ENCODE results near the gene PPIA.
A peak's percentile ranks its signal among the peaks of the same experiment; 100 is the strongest.

Gene PPIA

DNA sequence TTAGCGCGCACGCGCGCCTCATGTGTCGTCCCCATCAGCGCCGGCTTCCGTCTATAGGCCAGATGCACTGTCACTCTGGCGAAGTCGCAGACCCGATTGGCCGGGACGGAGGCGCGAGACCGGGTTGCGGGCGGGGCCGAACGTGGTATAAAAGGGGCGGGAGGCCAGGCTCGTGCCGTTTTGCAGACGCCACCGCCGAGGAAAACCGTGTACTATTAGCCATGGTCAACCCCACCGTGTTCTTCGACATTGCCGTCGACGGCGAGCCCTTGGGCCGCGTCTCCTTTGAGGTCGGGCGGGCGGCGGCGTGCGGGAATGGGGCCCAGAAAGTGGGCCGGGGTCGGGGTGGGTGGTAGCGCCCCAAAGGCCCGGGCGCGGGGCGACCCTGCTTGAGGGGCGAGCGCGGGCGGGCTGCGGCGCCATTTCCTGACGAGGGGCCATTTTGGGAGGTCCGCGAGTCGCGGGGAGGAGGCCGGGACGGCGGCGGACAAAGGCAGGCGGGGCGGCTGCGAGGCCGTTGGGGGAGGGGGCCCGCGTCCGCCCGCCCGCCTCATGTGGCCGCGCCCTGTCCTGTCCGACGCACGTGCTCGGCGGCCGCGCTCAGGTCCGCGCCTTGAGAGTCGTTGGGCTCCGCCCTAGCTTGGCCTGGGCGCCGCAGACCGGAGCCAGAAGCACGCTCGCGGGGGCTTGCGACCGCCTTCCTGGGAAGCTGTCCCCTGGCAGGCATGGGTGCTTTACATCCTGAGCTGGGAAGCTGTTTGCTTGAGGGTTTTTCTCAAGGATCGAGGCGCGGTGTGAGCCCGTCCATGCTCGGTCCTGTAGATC, at the start of gene PPIA:
Gene PPIA (plus strand): TSS at position 178 of the 825 bp plus-strand sequence. CDS start 44 bp downstream, at position 222.
- peak; percentile 88 for DNase-seq

DNA sequence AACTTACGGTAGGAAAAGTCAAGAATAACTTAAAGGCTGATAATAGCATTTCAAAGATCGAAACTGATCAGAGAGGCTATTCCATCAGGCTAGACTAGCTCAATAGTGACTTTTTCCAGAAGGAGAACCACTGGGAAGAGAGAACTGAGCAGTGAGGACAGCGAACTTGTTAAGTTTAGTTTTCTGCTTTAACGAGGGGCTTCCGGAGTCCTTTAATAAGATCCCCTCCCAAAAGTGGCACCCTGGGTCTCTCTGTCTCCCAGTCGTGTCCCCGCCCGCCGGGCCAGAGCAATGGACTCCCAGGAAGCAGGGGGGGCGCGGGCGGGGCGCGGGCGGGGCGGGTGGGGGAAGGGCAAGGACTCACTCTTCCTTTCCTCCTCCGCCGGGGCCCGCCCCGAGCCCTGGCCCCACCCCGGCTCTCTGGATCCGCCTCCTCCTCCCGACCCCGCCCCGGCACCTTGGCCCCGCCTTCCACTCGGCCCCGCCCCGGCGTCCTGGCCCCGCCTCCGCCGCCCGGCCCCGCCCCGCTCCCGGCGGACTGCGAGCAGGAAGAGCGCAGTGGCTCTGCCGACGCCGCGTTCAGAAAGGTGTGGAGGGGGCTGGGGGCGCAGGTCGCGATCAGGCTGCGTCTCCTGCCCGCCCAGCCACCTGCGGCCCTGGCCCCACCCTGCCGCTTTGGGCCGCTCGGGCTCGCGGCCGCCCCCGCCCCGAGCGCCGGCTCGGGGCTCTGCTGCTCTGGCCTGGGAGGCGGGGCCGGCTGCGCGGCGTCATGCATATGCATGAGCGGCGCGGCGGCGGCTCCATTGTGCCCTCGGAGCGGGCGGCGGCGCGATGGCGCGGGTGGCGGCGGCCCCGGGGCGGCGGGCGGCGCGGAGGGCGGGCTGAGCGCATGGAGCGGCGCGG, 48.2 kb upstream of the PPIA start, which contains the start of gene ZMIZ2:
Gene ZMIZ2 (plus strand): TSS at position 803 of the 903 bp plus-strand sequence. CDS start 7,403 bp downstream, outside the sequence.
- DNase-seq: peak; percentile 79

DNA sequence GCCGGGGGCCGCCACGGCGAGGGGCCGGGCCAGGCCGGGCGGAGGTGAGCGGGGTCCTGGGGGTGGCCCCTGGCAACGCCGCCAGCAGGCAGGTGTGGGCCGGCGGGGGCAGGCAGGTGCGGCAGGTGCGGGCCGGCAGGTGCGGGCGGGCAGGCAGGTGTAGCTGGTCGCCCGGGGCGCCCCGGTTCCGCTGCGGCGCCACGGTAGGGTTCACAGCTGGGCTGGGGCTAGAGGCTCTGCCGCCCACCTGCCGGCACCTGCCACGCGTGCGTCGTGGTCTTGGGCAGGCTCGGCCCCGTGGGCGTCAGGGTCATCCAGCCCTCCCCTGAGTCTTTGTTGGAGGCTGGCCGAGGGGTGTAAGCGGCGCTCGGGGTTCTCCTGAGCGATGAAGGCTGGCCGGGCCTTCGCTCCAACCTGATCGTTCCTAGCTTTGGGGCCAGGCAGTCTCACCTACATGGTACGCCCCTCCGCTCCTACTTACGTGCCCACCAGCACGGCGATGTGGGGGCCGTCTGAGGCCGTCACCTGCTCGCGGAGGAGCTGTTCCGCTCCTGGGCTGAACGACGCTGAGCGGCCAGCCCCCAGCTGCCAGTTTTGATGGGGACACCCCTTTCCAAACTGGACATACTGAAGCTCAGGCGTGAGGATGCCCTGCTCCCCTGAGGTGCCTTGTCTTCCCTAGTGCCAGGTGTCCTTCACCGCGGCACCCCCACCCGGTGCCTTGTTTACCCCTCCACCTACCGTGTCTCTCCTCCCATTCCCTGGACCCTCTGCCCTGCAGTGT, 47.3 kb upstream of the PPIA start:
- DNase-seq: no peak

DNA sequence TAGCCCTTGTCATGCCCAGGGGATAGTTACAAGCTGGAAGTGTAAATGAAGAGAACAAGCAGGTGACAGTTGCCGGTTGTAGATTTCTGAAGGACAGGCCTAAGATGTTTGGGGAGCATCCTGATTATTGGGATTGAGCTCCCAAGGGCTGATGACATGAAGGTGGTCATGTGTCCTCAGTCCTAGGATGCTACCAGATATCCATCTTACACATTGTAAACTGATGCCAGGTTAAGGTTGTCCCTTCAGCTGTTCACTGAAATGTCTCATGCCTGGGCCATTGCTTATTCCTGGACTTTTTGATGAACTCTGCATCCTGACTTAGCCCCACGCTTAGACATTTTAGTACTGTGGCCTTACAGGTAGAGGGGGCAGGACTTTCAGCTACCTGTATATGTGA, 46.5 kb upstream of the PPIA start:
- DNase-seq: no peak

DNA sequence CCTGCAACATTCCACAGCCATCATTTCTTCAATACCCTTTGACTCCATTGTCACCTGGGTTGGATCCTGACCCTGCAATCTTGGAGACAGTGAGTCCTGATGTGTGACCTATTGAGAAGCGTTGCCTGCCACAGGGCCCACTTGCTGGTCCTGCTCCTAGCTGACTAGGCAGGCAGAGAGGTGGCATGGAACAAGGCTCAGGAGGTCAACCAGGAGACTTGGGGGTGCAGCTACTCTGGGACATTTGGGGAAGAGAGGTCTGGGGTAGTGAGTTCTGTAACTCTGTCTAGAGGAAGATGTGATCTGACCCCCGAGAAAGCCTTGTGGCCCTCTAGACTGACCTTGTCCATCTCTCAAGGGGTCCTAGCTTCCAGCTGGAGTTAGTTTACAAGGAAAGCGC, 46.1 kb upstream of the PPIA start:
- DNase-seq: no peak

DNA sequence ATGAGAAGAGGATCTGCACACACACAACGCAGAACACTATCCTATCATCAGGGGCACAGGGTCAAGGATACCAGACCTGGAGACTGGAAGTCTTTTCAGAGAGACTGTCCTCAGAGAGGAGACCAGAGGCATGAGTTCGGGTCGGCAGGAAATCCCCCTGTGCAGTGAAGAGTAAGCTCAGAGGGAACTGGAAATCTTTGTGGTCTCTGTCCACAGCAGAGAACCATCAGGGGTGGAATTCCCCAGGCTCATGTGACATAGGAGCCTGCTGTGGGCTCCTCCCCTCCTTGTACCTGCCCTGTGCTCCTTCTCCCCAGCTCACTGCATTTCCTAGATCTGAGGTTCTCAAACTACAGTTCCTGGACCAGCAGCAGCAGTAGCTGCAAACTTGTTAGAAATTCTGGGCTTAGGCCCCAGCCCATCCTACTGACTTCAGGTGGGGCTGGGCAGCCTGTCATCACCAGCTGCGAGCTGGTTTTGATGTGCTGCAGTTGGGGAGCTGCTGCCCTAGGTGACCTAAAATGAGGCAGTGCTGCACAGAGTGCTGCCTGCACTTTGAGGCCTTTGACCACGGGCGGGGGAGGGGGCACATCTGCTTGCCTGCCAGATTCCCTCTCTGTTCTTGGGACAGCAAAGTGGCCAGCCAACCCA, 45.4 kb upstream of the PPIA start:
- no peak for DNase-seq

DNA sequence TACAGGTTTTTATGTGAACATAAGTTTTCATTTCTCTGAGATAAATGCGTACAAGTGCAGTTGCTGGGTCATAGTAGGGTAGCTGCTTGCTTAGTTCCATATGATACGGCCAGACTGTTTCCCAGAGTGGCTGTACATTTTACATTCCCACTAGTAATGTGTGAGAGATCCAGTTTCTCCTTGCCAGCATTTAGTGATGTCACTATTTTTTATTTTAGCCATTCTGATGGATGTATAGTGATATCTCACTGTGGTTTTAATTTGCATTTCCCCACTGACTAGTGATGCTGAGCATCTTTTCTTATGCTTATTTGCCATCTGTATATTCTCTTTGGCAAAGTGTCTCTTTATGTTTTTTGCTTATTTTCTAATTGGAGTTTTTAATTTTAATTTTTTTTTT, 43.7 kb upstream of the PPIA start:
- no peak for DNase-seq

DNA sequence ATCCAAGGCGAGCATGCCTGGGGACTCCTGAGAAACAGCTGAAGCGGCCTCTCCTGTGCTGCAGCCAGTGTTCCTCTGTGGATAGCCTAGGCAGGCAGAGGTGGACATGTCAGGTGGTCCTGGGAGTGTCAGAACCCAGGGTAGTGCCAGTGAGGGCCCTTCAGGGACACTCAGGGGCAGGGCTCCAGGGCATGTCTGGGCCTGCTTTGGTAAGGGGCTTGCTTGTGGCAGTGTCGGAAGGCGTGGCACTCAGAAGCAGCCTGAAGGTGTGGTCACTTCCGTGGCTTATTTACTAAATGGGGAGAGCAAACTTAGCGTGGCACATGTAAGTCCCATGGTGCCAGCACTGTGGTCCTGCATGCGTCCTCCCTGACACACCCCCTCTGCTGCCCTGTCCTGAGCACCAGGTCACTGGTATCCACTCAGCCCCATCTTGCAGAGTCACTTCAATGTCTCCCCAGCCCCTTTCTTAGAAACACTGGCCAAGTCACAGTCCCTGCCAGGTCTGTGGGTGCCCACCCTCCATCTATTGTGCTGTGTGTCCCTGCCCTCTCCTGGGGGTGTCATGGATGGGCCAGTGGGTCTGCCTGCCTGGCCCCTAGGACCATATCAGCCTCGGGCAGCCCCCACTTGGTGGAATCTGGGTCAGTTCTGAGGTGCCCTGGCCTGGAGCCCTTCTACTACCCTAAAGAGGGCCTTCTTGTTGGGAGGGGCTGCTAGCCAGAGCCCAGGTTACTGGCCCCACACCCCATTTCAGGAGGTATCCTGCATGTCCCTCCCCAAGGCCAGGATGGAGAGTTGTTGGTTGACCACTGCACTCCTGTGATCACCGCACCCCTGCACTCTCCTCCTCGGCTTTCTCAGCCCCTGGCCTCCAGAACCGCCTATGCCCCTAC, 41.4 kb upstream of the PPIA start:
- DNase-seq: no peak

DNA sequence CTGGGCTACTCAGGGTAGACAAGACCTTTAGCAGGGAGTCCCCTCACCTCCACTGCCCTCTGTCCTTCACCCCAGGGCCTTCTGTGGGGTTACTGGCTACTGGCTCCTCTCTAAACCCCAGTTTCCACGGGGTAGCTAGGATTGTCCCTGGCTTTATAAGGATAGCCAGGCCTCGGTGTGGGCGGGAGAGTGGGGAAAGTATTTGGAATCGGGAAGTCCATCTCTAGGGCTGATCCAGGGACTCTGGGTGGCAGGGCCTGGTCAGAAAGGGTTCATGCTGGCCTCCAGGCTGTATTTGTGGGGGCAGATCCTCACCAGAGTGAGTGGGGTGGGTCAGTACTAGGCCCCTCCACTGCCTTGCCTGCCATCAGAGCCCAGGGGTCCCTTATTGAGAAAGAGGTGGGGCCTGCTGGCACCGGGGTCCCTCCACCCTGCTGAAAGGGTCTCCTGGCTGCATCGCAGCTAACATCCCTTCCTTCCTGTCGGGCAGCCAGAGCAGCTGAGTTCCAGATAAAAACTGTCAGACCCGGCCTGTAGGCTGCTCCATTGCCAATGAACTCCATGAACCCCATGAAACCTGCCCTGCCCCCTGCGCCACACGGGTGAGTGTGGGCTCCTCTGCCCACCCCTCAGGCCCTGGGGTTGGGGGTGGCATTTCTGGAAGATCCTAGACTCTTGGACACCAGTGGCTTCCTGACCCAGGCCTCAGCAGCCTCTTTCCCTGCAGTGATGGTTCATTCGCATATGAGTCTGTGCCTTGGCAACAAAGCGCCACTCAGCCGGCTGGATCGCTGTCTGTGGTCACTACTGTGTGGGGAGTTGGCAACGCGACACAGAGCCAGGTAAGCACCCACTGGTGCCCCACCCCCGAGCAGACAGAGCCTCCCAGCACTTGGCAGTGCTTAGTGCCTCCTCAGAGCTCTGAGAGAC, 40.5 kb upstream of the PPIA start:
- DNase-seq: no peak

DNA sequence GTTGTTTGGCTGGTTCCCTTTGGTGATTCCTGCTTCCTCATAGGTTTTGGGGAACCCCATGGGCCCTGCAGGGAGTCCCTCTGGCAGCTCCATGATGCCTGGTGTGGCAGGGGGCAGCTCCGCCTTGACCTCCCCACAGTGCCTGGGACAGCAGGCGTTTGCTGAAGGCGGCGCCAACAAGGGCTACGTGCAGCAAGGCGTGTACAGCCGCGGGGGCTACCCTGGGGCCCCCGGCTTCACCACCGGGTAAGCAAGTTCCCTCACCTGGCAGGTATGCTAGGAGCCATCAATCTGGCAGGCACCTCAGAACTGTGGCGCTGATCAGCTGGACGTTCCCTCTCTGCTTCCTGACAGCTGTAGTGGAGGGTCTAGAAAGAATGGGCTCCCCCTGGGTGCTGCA, 39.6 kb upstream of the PPIA start:
- DNase-seq: no peak

DNA sequence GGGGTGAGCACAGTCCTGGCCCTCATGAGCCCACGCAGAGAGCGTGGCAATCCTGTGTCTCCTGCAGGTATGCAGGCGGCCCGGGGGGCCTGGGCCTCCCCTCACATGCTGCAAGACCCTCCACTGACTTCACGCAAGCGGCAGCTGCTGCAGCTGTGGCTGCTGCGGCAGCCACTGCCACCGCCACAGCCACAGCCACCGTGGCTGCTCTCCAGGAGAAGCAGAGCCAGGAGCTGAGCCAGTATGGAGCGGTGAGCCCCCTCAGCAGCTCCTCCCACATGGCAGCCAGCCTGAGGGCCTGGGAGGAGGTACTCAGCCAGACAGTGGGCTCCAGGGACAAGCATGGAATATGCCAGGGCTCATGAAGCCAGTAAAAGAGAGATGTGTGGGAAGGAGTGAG, 39.2 kb upstream of the PPIA start:
- DNase-seq: no peak

DNA sequence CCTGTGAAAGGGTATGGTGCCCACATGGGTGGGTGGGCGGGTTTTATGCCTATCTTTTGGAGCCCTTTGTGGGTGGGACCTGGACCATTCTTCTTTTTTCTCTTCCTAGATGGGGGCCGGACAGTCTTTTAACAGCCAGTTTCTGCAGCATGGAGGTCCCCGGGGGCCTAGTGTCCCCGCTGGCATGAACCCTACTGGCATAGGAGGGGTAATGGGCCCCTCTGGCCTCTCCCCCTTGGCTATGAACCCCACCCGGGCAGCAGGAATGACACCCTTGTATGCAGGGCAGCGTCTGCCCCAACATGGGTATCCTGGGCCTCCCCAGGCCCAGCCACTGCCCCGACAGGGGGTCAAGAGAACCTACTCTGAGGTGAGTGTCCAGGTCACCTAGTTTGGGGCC, 38.7 kb upstream of the PPIA start:
- no peak for DNase-seq

DNA sequence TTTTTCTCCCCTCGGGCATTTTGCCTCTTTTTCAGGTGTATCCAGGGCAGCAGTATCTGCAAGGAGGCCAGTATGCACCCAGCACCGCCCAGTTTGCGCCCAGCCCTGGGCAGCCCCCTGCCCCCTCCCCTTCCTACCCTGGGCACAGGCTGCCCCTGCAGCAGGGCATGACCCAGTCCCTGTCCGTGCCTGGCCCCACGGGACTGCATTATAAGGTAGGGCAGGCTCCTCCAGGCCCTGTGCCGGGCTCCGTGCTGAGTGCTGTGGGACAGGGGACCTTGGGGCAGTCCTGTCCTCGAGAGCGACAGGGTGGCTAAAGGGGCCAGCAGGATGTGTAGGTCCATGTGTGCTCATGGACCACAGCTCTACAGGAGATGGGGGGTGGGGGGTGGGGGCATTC, 37.2 kb upstream of the PPIA start:
- no peak for DNase-seq

DNA sequence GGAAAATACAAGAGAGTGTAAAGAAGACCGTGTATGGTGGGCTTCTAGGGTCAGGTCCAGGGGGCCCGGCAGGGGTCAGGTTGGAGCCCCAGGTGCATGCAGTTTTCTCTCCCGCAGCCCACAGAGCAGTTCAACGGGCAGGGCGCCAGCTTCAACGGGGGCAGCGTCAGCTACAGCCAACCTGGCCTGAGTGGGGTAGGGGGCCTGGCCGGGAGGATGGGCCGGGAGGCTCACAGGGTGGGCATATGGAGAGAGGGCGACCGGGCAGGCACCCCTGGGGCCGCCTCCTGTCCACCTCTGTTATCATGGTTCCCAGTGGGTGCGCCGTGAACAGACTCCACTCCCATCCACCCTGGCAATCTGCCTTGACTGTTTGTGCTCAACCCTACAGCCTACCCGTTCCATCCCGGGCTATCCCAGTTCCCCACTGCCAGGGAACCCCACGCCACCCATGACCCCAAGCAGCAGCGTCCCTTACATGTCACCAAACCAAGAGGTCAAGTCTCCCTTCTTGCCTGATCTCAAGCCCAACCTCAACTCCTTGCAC, 36.4 kb upstream of the PPIA start:
- no peak for DNase-seq

DNA sequence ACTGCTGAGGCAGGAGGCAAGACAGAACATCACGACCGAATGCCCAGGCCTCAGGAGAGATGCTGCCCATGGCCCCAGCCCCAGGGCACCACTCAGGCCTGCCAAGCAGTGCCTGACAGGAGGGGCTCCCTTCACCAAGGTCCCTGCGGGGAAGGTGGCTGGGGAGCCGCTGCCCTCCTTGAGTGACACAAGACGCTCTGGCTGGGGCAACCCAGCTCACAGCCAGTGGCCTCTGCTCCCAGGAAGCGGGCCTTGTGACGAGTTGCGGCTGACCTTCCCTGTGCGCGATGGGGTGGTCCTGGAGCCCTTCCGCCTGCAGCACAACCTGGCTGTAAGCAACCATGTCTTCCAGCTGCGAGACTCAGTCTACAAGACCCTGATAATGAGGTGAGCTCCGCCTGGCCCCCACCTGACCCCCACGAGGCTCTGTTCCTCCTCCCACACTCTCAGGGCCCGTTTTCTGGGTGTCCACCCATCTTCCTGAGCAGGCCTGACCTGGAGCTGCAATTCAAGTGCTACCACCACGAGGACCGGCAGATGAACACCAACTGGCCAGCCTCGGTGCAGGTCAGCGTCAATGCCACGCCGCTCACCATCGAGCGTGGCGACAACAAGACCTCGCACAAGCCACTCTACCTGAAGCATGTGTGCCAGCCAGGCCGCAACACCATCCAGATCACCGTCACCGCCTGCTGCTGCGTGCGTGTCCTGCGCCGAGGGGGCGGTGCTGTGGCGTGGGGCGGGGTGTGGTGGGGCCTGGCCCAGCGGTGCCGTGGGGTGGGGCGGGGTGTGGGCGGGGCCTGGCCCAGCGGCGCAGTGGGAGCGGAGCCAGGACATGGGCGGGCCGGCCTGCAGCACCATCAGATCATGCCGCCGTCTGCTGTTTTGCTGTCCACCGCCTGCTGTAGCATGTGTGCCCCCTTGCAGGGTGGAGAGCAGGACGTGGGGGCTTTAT, 35.0 kb upstream of the PPIA start:
- DNase-seq: no peak

DNA sequence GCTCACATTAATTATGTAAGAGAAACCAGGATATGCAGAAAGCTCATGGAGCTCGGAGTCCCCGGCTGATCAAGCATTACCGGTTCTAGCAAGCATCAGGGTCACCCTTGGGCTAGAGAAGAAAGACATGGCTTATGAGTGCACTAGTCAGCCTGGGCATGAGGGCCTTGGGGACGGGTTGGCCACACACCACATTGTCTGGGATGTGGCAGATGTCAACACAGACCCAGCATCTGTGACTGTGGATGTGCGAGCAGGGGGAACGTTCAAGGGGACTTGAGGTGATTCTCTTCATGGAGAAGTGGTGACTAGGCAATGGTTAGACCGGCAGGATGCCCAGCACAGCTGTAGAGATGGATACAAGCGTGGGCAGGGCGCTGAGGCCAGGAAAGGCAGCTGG, 34.2 kb upstream of the PPIA start:
- DNase-seq: no peak

DNA sequence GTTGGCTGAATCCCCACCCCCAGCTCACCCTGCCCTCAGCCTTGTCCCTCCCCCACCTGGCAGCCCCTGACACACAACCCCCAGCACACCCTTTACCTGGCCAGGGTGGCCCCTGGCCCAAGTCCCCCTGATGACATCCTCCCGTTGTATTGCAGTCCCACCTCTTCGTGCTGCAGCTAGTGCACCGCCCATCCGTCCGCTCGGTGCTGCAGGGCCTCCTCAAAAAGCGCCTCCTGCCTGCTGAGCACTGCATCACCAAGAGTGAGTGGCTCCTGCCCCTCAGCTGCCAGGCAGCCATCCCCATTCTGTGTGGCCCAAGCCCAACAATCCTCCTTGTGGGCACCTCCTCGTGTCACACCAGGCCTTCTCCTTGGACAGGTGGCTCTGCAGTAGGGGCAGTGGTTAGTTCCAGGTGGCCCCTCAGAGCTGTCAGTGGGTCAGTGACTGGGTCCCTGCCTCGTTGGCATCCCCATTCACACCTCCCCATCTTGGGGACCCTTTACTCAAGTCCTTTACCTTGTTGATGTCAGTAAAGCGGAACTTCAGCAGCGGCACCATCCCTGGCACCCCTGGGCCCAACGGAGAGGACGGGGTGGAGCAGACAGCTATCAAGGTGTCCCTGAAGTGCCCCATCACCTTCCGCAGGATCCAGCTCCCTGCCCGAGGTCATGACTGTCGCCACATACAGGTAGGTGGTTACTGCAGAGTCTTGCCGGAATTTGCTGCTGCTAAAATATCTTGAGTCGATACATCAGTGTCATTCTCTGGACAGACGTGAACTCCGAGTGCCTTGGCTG, 33.6 kb upstream of the PPIA start:
- DNase-seq: no peak

DNA sequence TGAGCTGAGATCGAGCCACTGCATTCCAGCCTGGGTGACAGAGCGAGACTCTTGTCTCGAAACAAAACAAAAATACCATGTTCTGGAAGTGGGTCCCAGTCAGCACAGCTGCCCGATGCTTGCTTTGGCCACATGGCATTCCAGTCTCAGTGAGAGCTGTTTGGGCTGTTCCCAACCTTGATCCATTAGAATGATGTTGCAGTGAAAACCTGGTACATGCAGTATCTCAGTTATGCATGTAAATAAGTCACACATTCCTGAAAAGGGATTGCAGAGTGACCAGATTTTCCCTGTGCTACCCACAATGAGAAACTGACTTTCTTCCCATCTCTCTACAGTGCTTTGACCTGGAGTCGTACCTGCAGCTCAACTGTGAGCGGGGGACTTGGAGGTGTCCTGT, 32.4 kb upstream of the PPIA start:
- DNase-seq: no peak
